HG02981 (cell line): ENCODE measurements around the gene GATA5.
"Not testable (repeated sequence)": the region's sequence is repeated elsewhere in the genome, so short reads cannot be mapped to it uniquely, and the experiment has no call there.

Experiments
- ATAC-seq: cut with Tn5 transposase; IDR thresholded peaks from one replicate; pipeline ENCODE4 v1.9.1; 2021; ENCODE audit warnings: mild to moderate bottlenecking, moderate library complexity; ENCODE audit not compliant: unreplicated experiment

The GATA5 gene

GRCh38 chr20:62505337-62506045 lies 29.7 kb upstream of the GATA5 start:
- no peak for ATAC-seq

- no peak for ATAC-seq
Measured at GRCh38 chr20:62504323-62504722, 28.5 kb upstream of the GATA5 start.

- no peak for ATAC-seq
Measured at GRCh38 chr20:62503401-62504178, 27.8 kb upstream of the GATA5 start.

- no peak for ATAC-seq
Measured at GRCh38 chr20:62502496-62503095, 26.8 kb upstream of the GATA5 start.

- ATAC-seq = peak; percentile 79
Measured at GRCh38 chr20:62501801-62502495, 26.2 kb upstream of the GATA5 start.

GRCh38 chr20:62500237-62500864 lies 24.6 kb upstream of the GATA5 start:
- no peak for ATAC-seq

GRCh38 chr20:62499758-62500236 lies 24.0 kb upstream of the GATA5 start:
- ATAC-seq = no peak

- ATAC-seq = no peak
Measured at GRCh38 chr20:62498874-62499273, 23.1 kb upstream of the GATA5 start.

GRCh38 chr20:62496568-62497218 lies 20.9 kb upstream of the GATA5 start:
- no peak for ATAC-seq

GRCh38 chr20:62495749-62496567 lies 20.2 kb upstream of the GATA5 start:
- no peak for ATAC-seq

- no peak for ATAC-seq
Measured at GRCh38 chr20:62494980-62495748, 19.4 kb upstream of the GATA5 start.

- no peak for ATAC-seq
Measured at GRCh38 chr20:62494537-62494936, 18.7 kb upstream of the GATA5 start.

- no peak for ATAC-seq
Measured at GRCh38 chr20:62493886-62494285, 18.1 kb upstream of the GATA5 start.

- ATAC-seq = no peak
Measured at GRCh38 chr20:62493253-62493885, 17.6 kb upstream of the GATA5 start.

GRCh38 chr20:62492711-62493110 lies 16.9 kb upstream of the GATA5 start:
- ATAC-seq = no peak

- ATAC-seq = not testable (repeated sequence)
Measured at GRCh38 chr20:62490783-62491182, 15.0 kb upstream of the GATA5 start.

GRCh38 chr20:62489932-62490263 lies 14.1 kb upstream of the GATA5 start:
- no peak for ATAC-seq

GRCh38 chr20:62489186-62489931 lies 13.6 kb upstream of the GATA5 start:
- no peak for ATAC-seq
